SK-N-SH (cell line): ENCODE measurements around the gene PLXDC1. TPM values are rescaled to one million over a fixed set of nuclear protein-coding genes. Genes with fewer than 3 reads are reported as not detected.
"Not testable (repeated sequence)": the region's sequence is repeated elsewhere in the genome, so short reads cannot be mapped to it uniquely, and the experiment has no call there.

Experiments
- CTCF ChIA-PET: fragments of 300-600, 350-600 bp; formaldehyde crosslinking; extraction: SDS; loops from one replicate; lab custom pipeline; 2021; lab: Yijun Ruan, JAX
- POLR2A ChIA-PET: fragments of 350-600 bp; sonication (Branson Sonifier 250); formaldehyde crosslinking; extraction: SDS; loops from one replicate; lab custom pipeline; 2020; ENCODE audit warnings: antibody characterized with exemption, inconsistent platforms; lab: Yijun Ruan, JAX
- DNase-seq: peaks from one replicate; pipeline ENCODE4 v3.0.0; 2012
- H2AFZ ChIP-seq: fragments of 200-600 bp; sonication (generic); 2 replicates; pipeline ENCODE4 v1.8.1; 2016; ENCODE audit warnings: antibody characterized with exemption, mild to moderate bottlenecking, low read depth
- H3F3A ChIP-seq: fragments of 200-600 bp; sonication (generic); replicated peaks from 2 replicates; pipeline ENCODE3; 2016; ENCODE audit warnings: antibody characterized with exemption, mild to moderate bottlenecking; ENCODE audit not compliant: insufficient read depth
- H3K27ac ChIP-seq, 2 experiments: fragments of 200-500 bp in 1 of 2; fragments of 200-600 bp in 1 of 2; sonication (Bioruptor generic) in 1 of 2; sonication (generic), shearing (Covaris generic) in 1 of 2; 2 replicates each; pipeline versions ENCODE4 v1.5.1 to v1.6.1; 2014 to 2016; ENCODE audit warnings: low read depth in 2 of 2, inconsistent platforms in 1 of 2, low read length in 1 of 2, mild to moderate bottlenecking in 1 of 2, mixed read lengths in 1 of 2
- H3K27me3 ChIP-seq: fragments of 200-600 bp; sonication (generic), shearing (Covaris generic); 2 replicates; pipeline ENCODE4 v1.6.1; 2016; ENCODE audit warnings: mixed run types; ENCODE audit not compliant: insufficient read depth
- H3K36me3 ChIP-seq, 2 experiments: fragments of 200-500 bp in 1 of 2; fragments of 200-600 bp in 1 of 2; sonication (Bioruptor generic) in 1 of 2; sonication (generic) in 1 of 2; replicated peaks in 1 of 2; 2 replicates each; pipeline versions ENCODE3 to v1.5.1; 2014 to 2016; ENCODE audit warnings: low read length in 1 of 2, mild to moderate bottlenecking in 1 of 2; ENCODE audit not compliant: insufficient read depth in 2 of 2, control insufficient read depth in 1 of 2
- H3K4me1 ChIP-seq, 2 experiments: fragments of 200-500 bp in 1 of 2; fragments of 200-600 bp in 1 of 2; sonication (Bioruptor generic) in 1 of 2; sonication (generic), shearing (Covaris generic) in 1 of 2; 2 replicates each; pipeline versions ENCODE4 v1.5.1 to v1.6.1; 2014 to 2016; ENCODE audit warnings: low read depth in 1 of 2, low read length in 1 of 2, mixed run types in 1 of 2; ENCODE audit not compliant: insufficient read depth in 2 of 2, control insufficient read depth in 1 of 2
- H3K4me2 ChIP-seq: fragments of 200-600 bp; sonication (generic), shearing (Covaris generic); 2 replicates; pipeline ENCODE4 v1.6.1; 2017; ENCODE audit warnings: mixed run types
- H3K4me3 ChIP-seq, 2 experiments: fragments of 200-500 bp in 1 of 2; fragments of 200-600 bp in 1 of 2; sonication (Bioruptor generic) in 1 of 2; sonication (generic), shearing (Covaris generic) in 1 of 2; 2 replicates each; pipeline versions ENCODE4 v1.5.1 to v1.8.1; 2014 to 2016; ENCODE audit warnings: low read depth in 2 of 2, inconsistent platforms in 1 of 2, low read length in 1 of 2, mild to moderate bottlenecking in 1 of 2, mixed read lengths in 1 of 2, moderate library complexity in 1 of 2
- H3K79me2 ChIP-seq: fragments of 200-600 bp; sonication (generic); 2 replicates; pipeline ENCODE4 v1.8.1; 2017; ENCODE audit warnings: mild to moderate bottlenecking; ENCODE audit not compliant: insufficient read depth
- H3K9ac ChIP-seq: fragments of 200-600 bp; sonication (generic); 2 replicates; pipeline ENCODE4 v1.6.1; 2017; ENCODE audit warnings: mixed run types
- H3K9me2 ChIP-seq: fragments of 200-600 bp; sonication (generic); 2 replicates; pipeline ENCODE4 v1.6.1; 2017; ENCODE audit warnings: mixed run types
- H3K9me3 ChIP-seq: fragments of 200-600 bp; sonication (generic); 2 replicates; pipeline ENCODE4 v1.6.1; 2017; ENCODE audit warnings: mixed run types, mild to moderate bottlenecking, moderate library complexity
- H4K20me1 ChIP-seq: fragments of 200-600 bp; sonication (generic); 2 replicates; pipeline ENCODE4 v1.6.1; 2017; ENCODE audit warnings: mild to moderate bottlenecking, mixed run types; ENCODE audit not compliant: insufficient read depth
- ELF1 ChIP-seq: IDR thresholded peaks from 2 replicates; pipeline ENCODE4 v1.4.0; 2012
- EP300 ChIP-seq, 2 experiments: IDR thresholded peaks; 2 replicates each; pipeline versions ENCODE4 v1.4.0 to v1.6.1; 2012; ENCODE audit warnings: borderline replicate concordance in 1 of 2, low read depth in 1 of 2, low read length in 1 of 2
- FOSL2 ChIP-seq: IDR thresholded peaks from 2 replicates; pipeline ENCODE4 v1.4.0; 2012; ENCODE audit warnings: low read depth, mild to moderate bottlenecking, moderate library complexity, borderline replicate concordance
- GABPA ChIP-seq: IDR thresholded peaks from 2 replicates; pipeline ENCODE4 v1.4.0; 2012; ENCODE audit warnings: low read depth, mild to moderate bottlenecking
- JUND ChIP-seq: IDR thresholded peaks from 2 replicates; pipeline ENCODE4 v1.4.0; 2012
- POLR2AphosphoS5 ChIP-seq: IDR thresholded peaks from 2 replicates; pipeline ENCODE4 v1.6.1; 2012; ENCODE audit warnings: low read depth, low read length
- RXRA ChIP-seq: IDR thresholded peaks from 2 replicates; pipeline ENCODE4 v1.4.0; 2012; ENCODE audit warnings: low read depth, mild to moderate bottlenecking, borderline replicate concordance
- SIN3A ChIP-seq: IDR thresholded peaks from 2 replicates; pipeline ENCODE4 v1.6.1; 2012; ENCODE audit warnings: low read depth, mild to moderate bottlenecking, low read length, moderate library complexity, borderline replicate concordance
- SMC3 ChIP-seq: IDR thresholded peaks from 2 replicates; pipeline ENCODE4 v1.6.1; 2012; ENCODE audit warnings: low read depth, low read length, improper control_type of control experiment
- TAF1 ChIP-seq: IDR thresholded peaks from 2 replicates; pipeline ENCODE4 v1.6.1; 2012; ENCODE audit warnings: low read depth, mild to moderate bottlenecking, low read length, moderate library complexity, borderline replicate concordance
- TCF12 ChIP-seq: IDR thresholded peaks from 2 replicates; pipeline ENCODE4 v1.4.0; 2012
- TEAD4 ChIP-seq: IDR thresholded peaks from 2 replicates; pipeline ENCODE4 v1.4.0; 2012; ENCODE audit warnings: mild to moderate bottlenecking, borderline replicate concordance; ENCODE audit not compliant: insufficient read depth
- USF1 ChIP-seq: IDR thresholded peaks from 2 replicates; pipeline ENCODE4 v1.4.0; 2012; ENCODE audit warnings: low read depth, borderline replicate concordance
- YY1 ChIP-seq: IDR thresholded peaks from 2 replicates; pipeline ENCODE4 v1.4.0; 2012; ENCODE audit warnings: low read depth, mild to moderate bottlenecking
- WGBS: methylation state at CpG from one replicate; pipeline ENCODE4 v1.1.6; 2017; ENCODE audit warnings: low lambda C conversion rate; 5-methylcytosine and 5-hydroxymethylcytosine counted together
- polyA plus RNA-seq, 3 experiments: library from polyadenylated mRNA; depleted of rRNA; stranded (reverse); fragments of >200 nt; gene quantifications; 2 replicates each; pipeline ENCODE4 v1.2.3, GENCODE V29; 2012
- TF ChIP-seq, protein P1 (sequence below): IDR thresholded peaks from 2 replicates; pipeline ENCODE4; 2012
- TF ChIP-seq, protein P2 (sequence below): IDR thresholded peaks from 2 replicates; pipeline ENCODE4 v1.4.0; 2012; ENCODE audit warnings: low read depth

Gene PLXDC1
- polyA plus RNA-seq, 1 of the 3 experiments (the other 2 are of a cell fraction): 1.5 TPM

- no peak for TF ChIP-seq USF1
These were observed 17.7 kb upstream of the PLXDC1 start (continued) for GRCh38 chr17:39169101-39169500.

DNA sequence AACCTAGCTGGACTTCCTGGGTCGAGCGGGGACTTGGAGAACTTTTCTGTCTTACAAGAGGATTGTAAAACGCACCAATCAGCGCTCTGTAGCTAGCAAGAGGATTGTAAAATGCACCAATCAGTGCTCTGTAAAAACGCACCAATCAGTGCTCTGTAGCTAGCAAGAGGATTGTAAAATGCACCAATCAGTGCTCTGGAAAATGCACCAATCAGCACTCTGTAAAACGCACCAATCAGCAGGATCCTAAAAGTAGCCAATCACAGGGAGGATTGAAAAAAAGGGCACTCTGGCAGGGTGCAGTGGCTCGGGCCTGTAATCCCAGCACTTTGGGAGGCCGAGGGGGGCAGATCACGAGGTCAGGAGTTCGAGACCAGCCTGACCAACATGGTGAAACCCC, 17.1 kb upstream of the PLXDC1 start:
- H3K9ac ChIP-seq, H3K27ac ChIP-seq, H2AFZ ChIP-seq, POLR2A ChIA-PET, H3K4me2 ChIP-seq, H3K27me3 ChIP-seq, H3K9me2 ChIP-seq, H3K9me3 ChIP-seq, DNase-seq, H3K4me1 ChIP-seq, H3K79me2 ChIP-seq, H4K20me1 ChIP-seq, H3K4me3 ChIP-seq, H3K36me3 ChIP-seq, H3F3A ChIP-seq: not testable (repeated sequence)
- 87% methylated on average over 10 of the region's 10 CpGs for WGBS
- CTCF ChIA-PET: interaction anchor here (1.8 to 5.7 kb wide), 2 partner anchors 64 to 185 kb away, joined by 8 to 40 read pairs; no protein-coding TSS in a partner anchor

DNA sequence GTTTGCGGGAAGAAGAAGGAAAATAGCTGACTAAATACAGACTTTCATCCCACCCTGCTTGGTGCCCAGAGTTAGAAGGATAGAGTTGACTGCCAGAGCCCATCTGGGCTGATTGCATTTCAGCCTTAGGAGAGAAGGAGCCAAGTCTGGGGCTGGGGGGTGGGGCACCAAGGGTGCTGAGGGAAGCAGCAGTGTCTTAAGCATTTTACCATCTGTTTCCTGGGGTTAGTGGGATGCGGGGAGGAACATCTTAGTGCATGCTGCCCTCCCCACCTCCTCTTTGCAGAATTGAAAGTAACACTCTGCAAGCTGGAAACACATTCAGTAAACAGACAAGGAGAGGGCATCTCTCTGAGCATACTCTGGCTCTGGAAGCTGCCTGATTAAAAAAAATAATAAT, 16.0 kb upstream of the PLXDC1 start:
- H2AFZ ChIP-seq: no peak overlapping the region
- H4K20me1 ChIP-seq: no peaks in the 10 kb centered on the region
- H3K4me2 ChIP-seq: no peak overlapping the region
- peaks cover 5% of the 10 kb centered on the region for H3F3A ChIP-seq
- no peak overlapping the region for H3K27ac ChIP-seq
- POLR2A ChIA-PET: interaction anchor here (0.6 to 1.9 kb wide), 2 partner anchors 32 to 573 kb away, joined by 3 to 6 read pairs; partner anchors contain the start of gene RPL19
- H3K9me3 ChIP-seq: no peaks in the 10 kb centered on the region
- no peaks in the 10 kb centered on the region for H3K36me3 ChIP-seq
- WGBS: 87% methylated on average over 2 of the region's 2 CpGs
- no peak for TF ChIP-seq ELF1
- TF ChIP-seq SMC3: no peak
- no peak for TF ChIP-seq SIN3A
- no peak for TF ChIP-seq JUND
- no peak for TF ChIP-seq RXRA
- TF ChIP-seq, protein P1, sequence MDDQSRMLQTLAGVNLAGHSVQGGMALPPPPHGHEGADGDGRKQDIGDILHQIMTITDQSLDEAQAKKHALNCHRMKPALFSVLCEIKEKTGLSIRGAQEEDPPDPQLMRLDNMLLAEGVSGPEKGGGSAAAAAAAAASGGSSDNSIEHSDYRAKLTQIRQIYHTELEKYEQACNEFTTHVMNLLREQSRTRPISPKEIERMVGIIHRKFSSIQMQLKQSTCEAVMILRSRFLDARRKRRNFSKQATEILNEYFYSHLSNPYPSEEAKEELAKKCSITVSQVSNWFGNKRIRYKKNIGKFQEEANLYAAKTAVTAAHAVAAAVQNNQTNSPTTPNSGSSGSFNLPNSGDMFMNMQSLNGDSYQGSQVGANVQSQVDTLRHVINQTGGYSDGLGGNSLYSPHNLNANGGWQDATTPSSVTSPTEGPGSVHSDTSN: no peak
- TF ChIP-seq TCF12: no peak
- no peak for TF ChIP-seq YY1
- no peak for TF ChIP-seq USF1
- TF ChIP-seq FOSL2: no peak
- TF ChIP-seq GABPA: no peak
- no peak for TF ChIP-seq EP300 (IDR thresholded peaks at IDR 0.05; ENCODE audit: borderline replicate concordance in 1 of 2, low read depth in 1 of 2, low read length in 1 of 2)
- TF ChIP-seq TAF1: no peak
- TF ChIP-seq TEAD4: no peak
- TF ChIP-seq POLR2AphosphoS5: no peak
- TF ChIP-seq, protein P2, sequence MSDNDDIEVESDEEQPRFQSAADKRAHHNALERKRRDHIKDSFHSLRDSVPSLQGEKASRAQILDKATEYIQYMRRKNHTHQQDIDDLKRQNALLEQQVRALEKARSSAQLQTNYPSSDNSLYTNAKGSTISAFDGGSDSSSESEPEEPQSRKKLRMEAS: no peak
- H3K9ac ChIP-seq: no peak overlapping the region
- H3K4me3 ChIP-seq: no peak overlapping the region
- peaks cover 0 to 3% of the 10 kb centered on the region in 2 experiments; a peak in 2 of 4 replicates for H3K4me1 ChIP-seq
- H3K9me2 ChIP-seq: no peaks in the 10 kb centered on the region
- CTCF ChIA-PET: interaction anchor here (3.9 to 5.7 kb wide), 3 partner anchors 7 to 184 kb away, joined by 38 to 108 read pairs (median 40); no protein-coding TSS in a partner anchor
- no peaks in the 10 kb centered on the region for H3K27me3 ChIP-seq
- no peaks in the 10 kb centered on the region for H3K79me2 ChIP-seq
- no peak for DNase-seq
